ENCODE measurements around the gene RPL3.

DNA sequence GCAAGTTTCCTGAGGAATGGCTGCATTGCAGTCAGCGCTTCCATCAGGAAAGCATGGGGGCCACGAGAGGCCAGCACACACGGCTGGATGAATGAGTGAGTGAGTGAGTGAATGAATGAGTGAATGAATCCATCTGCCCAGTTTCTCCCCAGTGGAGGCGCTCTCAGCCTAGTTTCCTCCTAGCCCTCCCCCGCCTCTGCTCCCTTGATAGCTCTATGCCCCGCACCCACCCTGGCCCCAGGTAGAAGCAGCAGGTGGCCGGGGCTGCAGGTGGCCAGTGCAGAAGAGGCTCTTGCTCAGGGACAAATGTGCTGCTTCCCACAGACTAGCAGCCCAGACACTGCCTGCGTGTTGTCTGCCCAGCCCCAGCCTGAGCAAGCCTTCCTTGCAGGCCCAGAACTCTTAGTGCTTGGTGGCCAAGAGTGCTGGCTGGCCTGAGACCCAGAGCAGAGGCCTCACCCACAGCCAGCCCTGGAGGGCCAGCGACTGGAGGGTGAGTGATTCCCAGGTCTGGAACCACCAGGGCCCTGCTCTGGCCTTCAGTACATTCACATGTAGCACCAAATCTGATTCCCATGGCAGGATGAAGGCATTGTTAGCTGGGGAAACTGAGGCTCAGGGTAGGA lies 43.5 kb downstream of the RPL3 start:
- TF ChIP-seq, protein P1, sequence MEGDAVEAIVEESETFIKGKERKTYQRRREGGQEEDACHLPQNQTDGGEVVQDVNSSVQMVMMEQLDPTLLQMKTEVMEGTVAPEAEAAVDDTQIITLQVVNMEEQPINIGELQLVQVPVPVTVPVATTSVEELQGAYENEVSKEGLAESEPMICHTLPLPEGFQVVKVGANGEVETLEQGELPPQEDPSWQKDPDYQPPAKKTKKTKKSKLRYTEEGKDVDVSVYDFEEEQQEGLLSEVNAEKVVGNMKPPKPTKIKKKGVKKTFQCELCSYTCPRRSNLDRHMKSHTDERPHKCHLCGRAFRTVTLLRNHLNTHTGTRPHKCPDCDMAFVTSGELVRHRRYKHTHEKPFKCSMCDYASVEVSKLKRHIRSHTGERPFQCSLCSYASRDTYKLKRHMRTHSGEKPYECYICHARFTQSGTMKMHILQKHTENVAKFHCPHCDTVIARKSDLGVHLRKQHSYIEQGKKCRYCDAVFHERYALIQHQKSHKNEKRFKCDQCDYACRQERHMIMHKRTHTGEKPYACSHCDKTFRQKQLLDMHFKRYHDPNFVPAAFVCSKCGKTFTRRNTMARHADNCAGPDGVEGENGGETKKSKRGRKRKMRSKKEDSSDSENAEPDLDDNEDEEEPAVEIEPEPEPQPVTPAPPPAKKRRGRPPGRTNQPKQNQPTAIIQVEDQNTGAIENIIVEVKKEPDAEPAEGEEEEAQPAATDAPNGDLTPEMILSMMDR (IDR thresholded peaks at IDR 0.05; ENCODE audit: poor library complexity) = no peak
- no peak for TF ChIP-seq EZH2phosphoT487 (IDR thresholded peaks at IDR 0.05; ENCODE audit: low read depth, severe bottlenecking, unreplicated experiment)
- TF ChIP-seq EZH2 (IDR thresholded peaks at IDR 0.05; ENCODE audit: borderline replicate concordance) = no peak
